AG09319 (cell line): ENCODE results near the gene ENPEP.
"Not testable (repeated sequence)": the region's sequence is repeated elsewhere in the genome, so short reads cannot be mapped to it uniquely, and the experiment has no call there.

ENCODE experiments used
- DNase-seq: peaks from one replicate; pipeline ENCODE4 v3.0.0-alpha.2; 2010; ENCODE audit warnings: low read depth; ENCODE audit errors: extremely low read depth
- TF ChIP-seq, protein P1 (sequence below): IDR thresholded peaks from 2 replicates; pipeline ENCODE4 v1.5.1; 2011; ENCODE audit warnings: low read depth, mild to moderate bottlenecking, inconsistent platforms, low read length, moderate library complexity

The ENPEP gene

GRCh38 chr4:110458494-110459266 lies 17.3 kb upstream of the ENPEP start:
- DNase-seq, result no peak
- TF ChIP-seq, protein P1, sequence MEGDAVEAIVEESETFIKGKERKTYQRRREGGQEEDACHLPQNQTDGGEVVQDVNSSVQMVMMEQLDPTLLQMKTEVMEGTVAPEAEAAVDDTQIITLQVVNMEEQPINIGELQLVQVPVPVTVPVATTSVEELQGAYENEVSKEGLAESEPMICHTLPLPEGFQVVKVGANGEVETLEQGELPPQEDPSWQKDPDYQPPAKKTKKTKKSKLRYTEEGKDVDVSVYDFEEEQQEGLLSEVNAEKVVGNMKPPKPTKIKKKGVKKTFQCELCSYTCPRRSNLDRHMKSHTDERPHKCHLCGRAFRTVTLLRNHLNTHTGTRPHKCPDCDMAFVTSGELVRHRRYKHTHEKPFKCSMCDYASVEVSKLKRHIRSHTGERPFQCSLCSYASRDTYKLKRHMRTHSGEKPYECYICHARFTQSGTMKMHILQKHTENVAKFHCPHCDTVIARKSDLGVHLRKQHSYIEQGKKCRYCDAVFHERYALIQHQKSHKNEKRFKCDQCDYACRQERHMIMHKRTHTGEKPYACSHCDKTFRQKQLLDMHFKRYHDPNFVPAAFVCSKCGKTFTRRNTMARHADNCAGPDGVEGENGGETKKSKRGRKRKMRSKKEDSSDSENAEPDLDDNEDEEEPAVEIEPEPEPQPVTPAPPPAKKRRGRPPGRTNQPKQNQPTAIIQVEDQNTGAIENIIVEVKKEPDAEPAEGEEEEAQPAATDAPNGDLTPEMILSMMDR, result no peak

DNA sequence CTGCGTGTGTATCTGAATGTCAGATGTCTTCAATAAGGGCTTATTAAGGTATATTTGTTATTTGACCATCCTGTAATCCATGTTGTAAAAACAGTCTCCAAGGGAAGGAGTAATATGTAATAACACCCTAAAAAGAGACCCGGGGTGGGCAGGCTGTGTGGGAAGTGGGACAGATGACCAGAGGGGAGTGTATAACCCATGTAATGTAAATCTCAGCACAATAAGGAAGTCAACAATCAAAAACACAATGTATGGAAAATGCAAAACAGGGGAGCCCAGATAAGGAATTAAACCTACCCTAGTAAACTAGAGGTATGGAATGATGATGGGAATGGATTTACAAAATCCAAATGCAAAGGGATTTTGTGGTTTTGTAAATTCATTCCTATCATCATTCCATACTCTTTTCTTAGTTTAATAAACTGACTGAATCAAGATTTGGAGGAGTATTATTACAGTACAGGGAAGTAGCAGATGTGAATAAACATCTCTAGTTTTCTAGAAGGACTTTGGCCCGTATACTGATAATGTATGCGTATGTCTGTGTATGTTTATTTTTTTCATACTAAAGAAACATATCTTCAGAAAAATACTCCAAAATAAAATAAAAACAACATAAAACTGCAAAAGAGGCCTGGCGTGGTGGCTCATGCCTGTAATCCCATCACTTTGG lies 15.7 kb upstream of the ENPEP start:
- TF ChIP-seq, protein P1, result no peak

DNA sequence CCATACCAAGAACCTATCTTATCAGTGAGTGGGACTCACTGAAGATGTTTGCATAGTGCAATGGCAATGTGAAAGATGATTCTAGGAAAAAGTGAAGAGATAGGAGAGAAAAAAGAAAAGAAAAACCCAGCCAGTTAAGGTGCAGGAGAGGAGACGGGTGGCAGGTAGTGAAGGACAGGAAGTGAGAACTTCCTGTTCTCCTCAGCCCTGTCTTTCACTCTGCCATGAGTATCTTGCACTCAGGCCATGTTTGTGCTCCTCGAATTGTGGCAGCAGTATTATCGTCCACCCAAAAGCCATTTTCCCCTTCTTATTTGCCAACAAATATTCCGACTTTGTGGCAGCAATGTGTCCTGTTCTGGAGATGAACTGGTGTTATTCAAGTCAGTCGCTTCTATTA lies 8.6 kb upstream of the ENPEP start:
- DNase-seq, result no peak
- TF ChIP-seq, protein P1, result no peak

More for the DNA sequence above, 15.7 kb upstream of the ENPEP start:
- DNase-seq, result no peak

- no peak for DNase-seq
- TF ChIP-seq, protein P1, result no peak
These were observed 3.2 kb upstream of the ENPEP start for GRCh38 chr4:110472583-110473329.

DNA sequence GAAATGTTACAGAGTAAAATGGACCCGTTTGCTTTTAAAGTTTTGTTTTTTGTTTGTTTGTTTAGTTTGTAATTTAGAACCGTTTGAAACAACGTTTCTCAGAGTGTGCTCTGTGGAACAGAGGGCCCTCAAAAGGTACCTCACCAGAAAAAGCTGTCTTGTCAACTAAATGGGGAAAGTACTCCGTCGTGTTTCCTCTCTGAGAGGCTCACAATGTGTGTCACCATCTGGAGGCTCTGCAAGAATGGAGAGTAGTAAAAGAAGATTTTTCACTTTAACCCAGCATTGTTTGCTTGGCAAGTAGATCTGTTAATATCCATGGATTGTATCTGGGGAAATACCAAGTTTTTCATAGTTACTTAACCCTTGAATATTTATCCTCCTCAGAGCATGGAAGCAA lies 1.5 kb upstream of the ENPEP start:
- DNase-seq, result no peak
- TF ChIP-seq, protein P1, result no peak

- not testable (repeated sequence) for DNase-seq
These were observed 875 bp upstream of the ENPEP start for GRCh38 chr4:110475080-110475479.

DNA sequence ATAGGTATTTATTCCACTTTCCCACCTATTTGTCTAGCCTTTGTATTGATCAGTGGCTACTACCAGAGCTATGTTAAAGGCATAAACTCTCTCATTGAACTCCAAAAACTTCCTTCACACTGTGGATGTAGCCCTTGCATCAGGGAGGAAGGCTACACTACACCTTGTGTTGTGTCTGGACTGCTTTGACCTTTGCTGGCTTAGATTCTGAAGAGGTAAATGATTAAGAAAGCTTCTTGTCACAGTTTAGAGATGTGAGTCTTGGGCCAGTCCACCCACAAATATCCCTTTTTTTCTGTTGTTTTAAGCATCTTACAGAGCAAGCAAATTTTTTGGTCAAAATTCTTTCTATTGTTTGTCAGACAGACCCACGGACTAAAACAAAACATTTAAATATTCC lies 1.9 kb downstream of the ENPEP start:
- DNase-seq, result no peak
- TF ChIP-seq, protein P1, result no peak
